SK-N-SH (cell line): ENCODE data around the gene CHPF2. TPM values are rescaled to one million over a fixed set of nuclear protein-coding genes. Genes with fewer than 3 reads are reported as not detected.

Experiments used
- CTCF ChIA-PET: fragments of 300-600, 350-600 bp; formaldehyde crosslinking; extraction: SDS; loops from one replicate; lab custom pipeline; 2021; lab: Yijun Ruan, JAX
- POLR2A ChIA-PET: fragments of 350-600 bp; sonication (Branson Sonifier 250); formaldehyde crosslinking; extraction: SDS; loops from one replicate; lab custom pipeline; 2020; ENCODE audit warnings: antibody characterized with exemption, inconsistent platforms; lab: Yijun Ruan, JAX
- DNase-seq: peaks from one replicate; pipeline ENCODE4 v3.0.0; 2012
- H2AFZ ChIP-seq: fragments of 200-600 bp; sonication (generic); 2 replicates; pipeline ENCODE4 v1.8.1; 2016; ENCODE audit warnings: antibody characterized with exemption, mild to moderate bottlenecking, low read depth
- H3F3A ChIP-seq: fragments of 200-600 bp; sonication (generic); replicated peaks from 2 replicates; pipeline ENCODE3; 2016; ENCODE audit warnings: antibody characterized with exemption, mild to moderate bottlenecking; ENCODE audit not compliant: insufficient read depth
- H3K27ac ChIP-seq, 2 experiments: fragments of 200-500 bp in 1 of 2; fragments of 200-600 bp in 1 of 2; sonication (Bioruptor generic) in 1 of 2; sonication (generic), shearing (Covaris generic) in 1 of 2; 2 replicates each; pipeline versions ENCODE4 v1.5.1 to v1.6.1; 2014 to 2016; ENCODE audit warnings: low read depth in 2 of 2, inconsistent platforms in 1 of 2, low read length in 1 of 2, mild to moderate bottlenecking in 1 of 2, mixed read lengths in 1 of 2
- H3K27me3 ChIP-seq: fragments of 200-600 bp; sonication (generic), shearing (Covaris generic); 2 replicates; pipeline ENCODE4 v1.6.1; 2016; ENCODE audit warnings: mixed run types; ENCODE audit not compliant: insufficient read depth
- H3K36me3 ChIP-seq, 2 experiments: fragments of 200-500 bp in 1 of 2; fragments of 200-600 bp in 1 of 2; sonication (Bioruptor generic) in 1 of 2; sonication (generic) in 1 of 2; replicated peaks in 1 of 2; 2 replicates each; pipeline versions ENCODE3 to v1.5.1; 2014 to 2016; ENCODE audit warnings: low read length in 1 of 2, mild to moderate bottlenecking in 1 of 2; ENCODE audit not compliant: insufficient read depth in 2 of 2, control insufficient read depth in 1 of 2
- H3K4me1 ChIP-seq, 2 experiments: fragments of 200-500 bp in 1 of 2; fragments of 200-600 bp in 1 of 2; sonication (Bioruptor generic) in 1 of 2; sonication (generic), shearing (Covaris generic) in 1 of 2; 2 replicates each; pipeline versions ENCODE4 v1.5.1 to v1.6.1; 2014 to 2016; ENCODE audit warnings: low read depth in 1 of 2, low read length in 1 of 2, mixed run types in 1 of 2; ENCODE audit not compliant: insufficient read depth in 2 of 2, control insufficient read depth in 1 of 2
- H3K4me2 ChIP-seq: fragments of 200-600 bp; sonication (generic), shearing (Covaris generic); 2 replicates; pipeline ENCODE4 v1.6.1; 2017; ENCODE audit warnings: mixed run types
- H3K4me3 ChIP-seq, 2 experiments: fragments of 200-500 bp in 1 of 2; fragments of 200-600 bp in 1 of 2; sonication (Bioruptor generic) in 1 of 2; sonication (generic), shearing (Covaris generic) in 1 of 2; 2 replicates each; pipeline versions ENCODE4 v1.5.1 to v1.8.1; 2014 to 2016; ENCODE audit warnings: low read depth in 2 of 2, inconsistent platforms in 1 of 2, low read length in 1 of 2, mild to moderate bottlenecking in 1 of 2, mixed read lengths in 1 of 2, moderate library complexity in 1 of 2
- H3K79me2 ChIP-seq: fragments of 200-600 bp; sonication (generic); 2 replicates; pipeline ENCODE4 v1.8.1; 2017; ENCODE audit warnings: mild to moderate bottlenecking; ENCODE audit not compliant: insufficient read depth
- H3K9ac ChIP-seq: fragments of 200-600 bp; sonication (generic); 2 replicates; pipeline ENCODE4 v1.6.1; 2017; ENCODE audit warnings: mixed run types
- H3K9me2 ChIP-seq: fragments of 200-600 bp; sonication (generic); 2 replicates; pipeline ENCODE4 v1.6.1; 2017; ENCODE audit warnings: mixed run types
- H3K9me3 ChIP-seq: fragments of 200-600 bp; sonication (generic); 2 replicates; pipeline ENCODE4 v1.6.1; 2017; ENCODE audit warnings: mixed run types, mild to moderate bottlenecking, moderate library complexity
- H4K20me1 ChIP-seq: fragments of 200-600 bp; sonication (generic); 2 replicates; pipeline ENCODE4 v1.6.1; 2017; ENCODE audit warnings: mild to moderate bottlenecking, mixed run types; ENCODE audit not compliant: insufficient read depth
- CHD2 ChIP-seq: fragments of 150-350 bp; IDR thresholded peaks from 2 replicates; pipeline ENCODE4 v1.6.1; 2018; ENCODE audit warnings: low read length; ENCODE audit not compliant: partially characterized antibody
- ELF1 ChIP-seq: IDR thresholded peaks from 2 replicates; pipeline ENCODE4 v1.4.0; 2012
- EZH2phosphoT487 ChIP-seq: fragments of 200-600 bp; sonication (generic); IDR thresholded peaks from 2 replicates; pipeline ENCODE4 v1.6.1; 2017; ENCODE audit warnings: low read depth, mixed run types, mild to moderate bottlenecking, antibody characterized with exemption, moderate library complexity, borderline replicate concordance
- FOXM1 ChIP-seq: IDR thresholded peaks from 2 replicates; pipeline ENCODE4 v1.4.0; 2012; ENCODE audit warnings: low read depth, mild to moderate bottlenecking
- GABPA ChIP-seq: IDR thresholded peaks from 2 replicates; pipeline ENCODE4 v1.4.0; 2012; ENCODE audit warnings: low read depth, mild to moderate bottlenecking
- GATA2 ChIP-seq: sonication (generic); formaldehyde crosslinking; IDR thresholded peaks from 2 replicates; pipeline ENCODE4 v1.5.0; 2020; ENCODE audit warnings: mild to moderate bottlenecking, missing genetic modification reagents
- MEF2A ChIP-seq: IDR thresholded peaks from 2 replicates; pipeline ENCODE4 v1.4.0; 2012; ENCODE audit warnings: low read depth, borderline replicate concordance
- MXI1 ChIP-seq: IDR thresholded peaks from 2 replicates; pipeline ENCODE4 v1.6.1; 2012; ENCODE audit warnings: mild to moderate bottlenecking, low read depth, low read length, improper control_type of control experiment
- NFIC ChIP-seq: IDR thresholded peaks from 2 replicates; pipeline ENCODE4 v1.4.0; 2012; ENCODE audit warnings: borderline replicate concordance
- NRF1 ChIP-seq: IDR thresholded peaks from 2 replicates; pipeline ENCODE4 v1.6.1; 2012; ENCODE audit warnings: low read depth, mild to moderate bottlenecking, low read length
- RAD21 ChIP-seq: IDR thresholded peaks from 2 replicates; pipeline ENCODE4 v1.6.1; 2012; ENCODE audit warnings: mild to moderate bottlenecking, low read length
- RCOR1 ChIP-seq: fragments of 150-350 bp; IDR thresholded peaks from 2 replicates; pipeline ENCODE4 v1.6.1; 2017; ENCODE audit warnings: antibody characterized with exemption, low read length
- RFX5 ChIP-seq: IDR thresholded peaks from 2 replicates; pipeline ENCODE4 v1.6.1; 2012; ENCODE audit warnings: mild to moderate bottlenecking, improper control_type of control experiment, low read length
- RXRA ChIP-seq: IDR thresholded peaks from 2 replicates; pipeline ENCODE4 v1.4.0; 2012; ENCODE audit warnings: low read depth, mild to moderate bottlenecking, borderline replicate concordance
- TAF1 ChIP-seq: IDR thresholded peaks from 2 replicates; pipeline ENCODE4 v1.6.1; 2012; ENCODE audit warnings: low read depth, mild to moderate bottlenecking, low read length, moderate library complexity, borderline replicate concordance
- TEAD4 ChIP-seq: IDR thresholded peaks from 2 replicates; pipeline ENCODE4 v1.4.0; 2012; ENCODE audit warnings: mild to moderate bottlenecking, borderline replicate concordance; ENCODE audit not compliant: insufficient read depth
- YY1 ChIP-seq: IDR thresholded peaks from 2 replicates; pipeline ENCODE4 v1.4.0; 2012; ENCODE audit warnings: low read depth, mild to moderate bottlenecking
- WGBS: methylation state at CpG from one replicate; pipeline ENCODE4 v1.1.6; 2017; ENCODE audit warnings: low lambda C conversion rate; 5-methylcytosine and 5-hydroxymethylcytosine counted together
- polyA plus RNA-seq, 3 experiments: library from polyadenylated mRNA; depleted of rRNA; stranded (reverse); fragments of >200 nt; gene quantifications; 2 replicates each; pipeline ENCODE4 v1.2.3, GENCODE V29; 2012
- TF ChIP-seq, protein P1 (sequence below): IDR thresholded peaks from 2 replicates; pipeline ENCODE4 v1.4.0; 2012; ENCODE audit warnings: low read depth, borderline replicate concordance
- TF ChIP-seq, protein P2 (sequence below): IDR thresholded peaks from 2 replicates; pipeline ENCODE4 v1.4.0; 2012; ENCODE audit warnings: low read depth, borderline replicate concordance
- TF ChIP-seq, protein P3 (sequence below): fragments of 150-350 bp; IDR thresholded peaks from 2 replicates; pipeline ENCODE4 v1.6.1; 2016; ENCODE audit warnings: mild to moderate bottlenecking, low read depth, low read length
- TF ChIP-seq, protein P4 (sequence below): fragments of 150-350 bp; IDR thresholded peaks from 2 replicates; pipeline ENCODE4 v1.6.1; 2017; ENCODE audit warnings: antibody characterized with exemption, low read length, low read depth, borderline replicate concordance

CHPF2 gene
- polyA plus RNA-seq, 1 of the 3 experiments (the other 2 are of a cell fraction): 68.6 TPM

- Histone ChIP-seq H4K20me1 (no peaks in the 10 kb centered on the region), H3K9ac (no peak overlapping the region), H3K9me2 (no peaks in the 10 kb centered on the region), H3K27ac (no peak overlapping the region), H3K36me3 (no peaks in the 10 kb centered on the region), H3K27me3 (no peaks in the 10 kb centered on the region), H3K4me2 (no peak overlapping the region), H3K4me1 (peaks cover 0 to 17% of the 10 kb centered on the region in 2 experiments; a peak in 1 of 4 replicates), H3K4me3 (no peak overlapping the region), H2AFZ (no peak overlapping the region), H3K79me2 (no peaks in the 10 kb centered on the region)
- ChIA-PET CTCF (interaction anchor here (1.3 to 4.5 kb wide), 3 partner anchors 12 to 51 kb away, joined by 4 to 21 read pairs (median 4); no protein-coding TSS in a partner anchor), POLR2A (no interaction called here)
- no peak for TF ChIP-seq MEF2A
- TF ChIP-seq NFIC: no peak
- no peak for TF ChIP-seq GATA2
- no peak for TF ChIP-seq ELF1
- TF ChIP-seq EZH2phosphoT487: no peak
- TF ChIP-seq, protein P1, sequence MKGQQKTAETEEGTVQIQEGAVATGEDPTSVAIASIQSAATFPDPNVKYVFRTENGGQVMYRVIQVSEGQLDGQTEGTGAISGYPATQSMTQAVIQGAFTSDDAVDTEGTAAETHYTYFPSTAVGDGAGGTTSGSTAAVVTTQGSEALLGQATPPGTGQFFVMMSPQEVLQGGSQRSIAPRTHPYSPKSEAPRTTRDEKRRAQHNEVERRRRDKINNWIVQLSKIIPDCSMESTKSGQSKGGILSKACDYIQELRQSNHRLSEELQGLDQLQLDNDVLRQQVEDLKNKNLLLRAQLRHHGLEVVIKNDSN: no peak
- no peak for TF ChIP-seq FOXM1
- no peak for TF ChIP-seq MXI1
- TF ChIP-seq RXRA: no peak
- no peak for TF ChIP-seq GABPA
- no peak for TF ChIP-seq NRF1
- TF ChIP-seq, all 33 proteins: peak for 0
- Histone ChIP-seq H3K9me3 (no peaks in the 10 kb centered on the region), H3F3A (no peaks in the 10 kb centered on the region)
- DNase-seq: no peak
- 93% methylated on average over 7 of the region's 7 CpGs for WGBS
Observed at GRCh38 chr7:151257990-151258389, 25.7 kb downstream of the CHPF2 start.

DNA sequence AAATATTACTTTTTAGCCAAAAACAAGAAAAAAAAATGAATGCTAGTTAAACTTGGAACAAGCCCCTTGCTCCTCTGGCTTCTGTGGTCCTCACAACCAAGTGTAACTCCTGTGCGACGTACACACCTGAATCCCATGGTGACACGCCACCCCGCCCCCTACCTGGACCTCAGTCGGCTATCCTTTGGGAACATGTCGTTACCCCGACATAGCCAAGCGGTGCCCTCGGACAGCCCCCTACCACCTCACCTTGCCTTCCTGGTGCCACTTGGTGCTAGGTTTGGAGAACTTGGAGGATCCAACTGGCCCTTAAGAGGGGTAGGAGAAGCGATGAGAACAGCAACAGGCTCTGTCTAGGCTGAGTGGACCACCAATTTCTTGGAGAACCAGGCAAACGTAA is 28.2 kb downstream of the CHPF2 start:
- CTCF ChIA-PET: interaction anchor here (0.7 to 3.7 kb wide), 6 partner anchors 13 to 43 kb away, joined by 3 to 16 read pairs (median 6); no protein-coding TSS in a partner anchor

More for the DNA sequence above, 28.2 kb downstream of the CHPF2 start:
- H3K9me2 ChIP-seq: no peaks in the 10 kb centered on the region
- no peaks in the 10 kb centered on the region for H3K79me2 ChIP-seq
- no peaks in the 10 kb centered on the region for H3K36me3 ChIP-seq
- DNase-seq: no peak
- H3K4me3 ChIP-seq: no peak overlapping the region
- no peak overlapping the region for H3K9ac ChIP-seq
- no peak overlapping the region for H3K27ac ChIP-seq
- POLR2A ChIA-PET: interaction anchor here (1.6 kb wide), 1 partner anchor 14 kb away, joined by 7 read pairs; no protein-coding TSS in a partner anchor
- H3K27me3 ChIP-seq: no peaks in the 10 kb centered on the region
- no peaks in the 10 kb centered on the region for H4K20me1 ChIP-seq
- TF ChIP-seq MEF2A (no peak), TEAD4 (no peak), RAD21 (no peak), TAF1 (no peak), RXRA (no peak), YY1 (no peak), CHD2 (no peak), RFX5 (no peak), NFIC (no peak), RCOR1 (no peak)
- TF ChIP-seq, protein P2, sequence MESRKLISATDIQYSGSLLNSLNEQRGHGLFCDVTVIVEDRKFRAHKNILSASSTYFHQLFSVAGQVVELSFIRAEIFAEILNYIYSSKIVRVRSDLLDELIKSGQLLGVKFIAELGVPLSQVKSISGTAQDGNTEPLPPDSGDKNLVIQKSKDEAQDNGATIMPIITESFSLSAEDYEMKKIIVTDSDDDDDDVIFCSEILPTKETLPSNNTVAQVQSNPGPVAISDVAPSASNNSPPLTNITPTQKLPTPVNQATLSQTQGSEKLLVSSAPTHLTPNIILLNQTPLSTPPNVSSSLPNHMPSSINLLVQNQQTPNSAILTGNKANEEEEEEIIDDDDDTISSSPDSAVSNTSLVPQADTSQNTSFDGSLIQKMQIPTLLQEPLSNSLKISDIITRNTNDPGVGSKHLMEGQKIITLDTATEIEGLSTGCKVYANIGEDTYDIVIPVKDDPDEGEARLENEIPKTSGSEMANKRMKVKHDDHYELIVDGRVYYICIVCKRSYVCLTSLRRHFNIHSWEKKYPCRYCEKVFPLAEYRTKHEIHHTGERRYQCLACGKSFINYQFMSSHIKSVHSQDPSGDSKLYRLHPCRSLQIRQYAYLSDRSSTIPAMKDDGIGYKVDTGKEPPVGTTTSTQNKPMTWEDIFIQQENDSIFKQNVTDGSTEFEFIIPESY: no peak
- TF ChIP-seq, protein P3, sequence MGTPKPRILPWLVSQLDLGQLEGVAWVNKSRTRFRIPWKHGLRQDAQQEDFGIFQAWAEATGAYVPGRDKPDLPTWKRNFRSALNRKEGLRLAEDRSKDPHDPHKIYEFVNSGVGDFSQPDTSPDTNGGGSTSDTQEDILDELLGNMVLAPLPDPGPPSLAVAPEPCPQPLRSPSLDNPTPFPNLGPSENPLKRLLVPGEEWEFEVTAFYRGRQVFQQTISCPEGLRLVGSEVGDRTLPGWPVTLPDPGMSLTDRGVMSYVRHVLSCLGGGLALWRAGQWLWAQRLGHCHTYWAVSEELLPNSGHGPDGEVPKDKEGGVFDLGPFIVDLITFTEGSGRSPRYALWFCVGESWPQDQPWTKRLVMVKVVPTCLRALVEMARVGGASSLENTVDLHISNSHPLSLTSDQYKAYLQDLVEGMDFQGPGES: no peak
- TF ChIP-seq, protein P4, sequence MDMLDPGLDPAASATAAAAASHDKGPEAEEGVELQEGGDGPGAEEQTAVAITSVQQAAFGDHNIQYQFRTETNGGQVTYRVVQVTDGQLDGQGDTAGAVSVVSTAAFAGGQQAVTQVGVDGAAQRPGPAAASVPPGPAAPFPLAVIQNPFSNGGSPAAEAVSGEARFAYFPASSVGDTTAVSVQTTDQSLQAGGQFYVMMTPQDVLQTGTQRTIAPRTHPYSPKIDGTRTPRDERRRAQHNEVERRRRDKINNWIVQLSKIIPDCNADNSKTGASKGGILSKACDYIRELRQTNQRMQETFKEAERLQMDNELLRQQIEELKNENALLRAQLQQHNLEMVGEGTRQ: no peak
- TF ChIP-seq, protein P1: no peak
- no peaks in the 10 kb centered on the region for H3F3A ChIP-seq
- no peak overlapping the region for H2AFZ ChIP-seq
- peaks cover 0 to 14% of the 10 kb centered on the region in 2 experiments; a peak in 1 of 4 replicates for H3K4me1 ChIP-seq
- no peaks in the 10 kb centered on the region for H3K9me3 ChIP-seq
- H3K4me2 ChIP-seq: no peak overlapping the region
- 88% methylated on average over 11 of the region's 11 CpGs for WGBS
